HL-60 (cell line): Measurements from ENCODE around the gene ARHGEF12.

Experiments
- POLR2AphosphoS5 ChIP-seq: IDR thresholded peaks from 2 replicates; pipeline ENCODE4 v1.6.1; 2012; ENCODE audit warnings: low read depth
- TF ChIP-seq, protein P1 (sequence below): IDR thresholded peaks from one replicate; pipeline ENCODE4 v1.5.1; 2011; ENCODE audit warnings: low read length, control low read depth, inconsistent platforms; ENCODE audit not compliant: insufficient read depth
- TF ChIP-seq, protein P2 (sequence below): IDR thresholded peaks from 2 replicates; pipeline ENCODE4 v1.6.1; 2012; ENCODE audit warnings: low read depth; ENCODE audit not compliant: insufficient replicate concordance

DNA sequence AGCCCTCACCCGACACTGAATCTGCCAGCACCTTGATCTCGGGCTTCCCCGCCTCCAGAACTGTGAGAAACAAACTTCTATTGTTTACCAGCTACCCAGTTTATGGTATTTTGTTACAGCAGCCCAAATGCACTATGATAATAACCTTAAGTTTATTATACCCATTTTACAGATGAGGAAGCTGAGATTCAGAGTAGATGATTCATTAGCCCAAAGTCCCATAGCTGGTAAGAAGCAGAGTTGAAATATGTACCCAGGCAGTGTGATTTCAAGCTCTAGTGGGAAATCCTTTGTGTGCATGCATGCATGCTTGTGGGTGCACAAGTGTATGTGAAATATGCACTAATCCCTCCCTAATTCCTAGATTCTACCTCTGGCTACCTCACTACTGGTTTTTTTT, 183.3 kb downstream of the ARHGEF12 start:
- TF ChIP-seq, protein P1, sequence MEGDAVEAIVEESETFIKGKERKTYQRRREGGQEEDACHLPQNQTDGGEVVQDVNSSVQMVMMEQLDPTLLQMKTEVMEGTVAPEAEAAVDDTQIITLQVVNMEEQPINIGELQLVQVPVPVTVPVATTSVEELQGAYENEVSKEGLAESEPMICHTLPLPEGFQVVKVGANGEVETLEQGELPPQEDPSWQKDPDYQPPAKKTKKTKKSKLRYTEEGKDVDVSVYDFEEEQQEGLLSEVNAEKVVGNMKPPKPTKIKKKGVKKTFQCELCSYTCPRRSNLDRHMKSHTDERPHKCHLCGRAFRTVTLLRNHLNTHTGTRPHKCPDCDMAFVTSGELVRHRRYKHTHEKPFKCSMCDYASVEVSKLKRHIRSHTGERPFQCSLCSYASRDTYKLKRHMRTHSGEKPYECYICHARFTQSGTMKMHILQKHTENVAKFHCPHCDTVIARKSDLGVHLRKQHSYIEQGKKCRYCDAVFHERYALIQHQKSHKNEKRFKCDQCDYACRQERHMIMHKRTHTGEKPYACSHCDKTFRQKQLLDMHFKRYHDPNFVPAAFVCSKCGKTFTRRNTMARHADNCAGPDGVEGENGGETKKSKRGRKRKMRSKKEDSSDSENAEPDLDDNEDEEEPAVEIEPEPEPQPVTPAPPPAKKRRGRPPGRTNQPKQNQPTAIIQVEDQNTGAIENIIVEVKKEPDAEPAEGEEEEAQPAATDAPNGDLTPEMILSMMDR = no peak
- TF ChIP-seq, protein P2, sequence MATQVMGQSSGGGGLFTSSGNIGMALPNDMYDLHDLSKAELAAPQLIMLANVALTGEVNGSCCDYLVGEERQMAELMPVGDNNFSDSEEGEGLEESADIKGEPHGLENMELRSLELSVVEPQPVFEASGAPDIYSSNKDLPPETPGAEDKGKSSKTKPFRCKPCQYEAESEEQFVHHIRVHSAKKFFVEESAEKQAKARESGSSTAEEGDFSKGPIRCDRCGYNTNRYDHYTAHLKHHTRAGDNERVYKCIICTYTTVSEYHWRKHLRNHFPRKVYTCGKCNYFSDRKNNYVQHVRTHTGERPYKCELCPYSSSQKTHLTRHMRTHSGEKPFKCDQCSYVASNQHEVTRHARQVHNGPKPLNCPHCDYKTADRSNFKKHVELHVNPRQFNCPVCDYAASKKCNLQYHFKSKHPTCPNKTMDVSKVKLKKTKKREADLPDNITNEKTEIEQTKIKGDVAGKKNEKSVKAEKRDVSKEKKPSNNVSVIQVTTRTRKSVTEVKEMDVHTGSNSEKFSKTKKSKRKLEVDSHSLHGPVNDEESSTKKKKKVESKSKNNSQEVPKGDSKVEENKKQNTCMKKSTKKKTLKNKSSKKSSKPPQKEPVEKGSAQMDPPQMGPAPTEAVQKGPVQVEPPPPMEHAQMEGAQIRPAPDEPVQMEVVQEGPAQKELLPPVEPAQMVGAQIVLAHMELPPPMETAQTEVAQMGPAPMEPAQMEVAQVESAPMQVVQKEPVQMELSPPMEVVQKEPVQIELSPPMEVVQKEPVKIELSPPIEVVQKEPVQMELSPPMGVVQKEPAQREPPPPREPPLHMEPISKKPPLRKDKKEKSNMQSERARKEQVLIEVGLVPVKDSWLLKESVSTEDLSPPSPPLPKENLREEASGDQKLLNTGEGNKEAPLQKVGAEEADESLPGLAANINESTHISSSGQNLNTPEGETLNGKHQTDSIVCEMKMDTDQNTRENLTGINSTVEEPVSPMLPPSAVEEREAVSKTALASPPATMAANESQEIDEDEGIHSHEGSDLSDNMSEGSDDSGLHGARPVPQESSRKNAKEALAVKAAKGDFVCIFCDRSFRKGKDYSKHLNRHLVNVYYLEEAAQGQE = no peak
- TF ChIP-seq POLR2AphosphoS5 = no peak
